Heart right ventricle (tissue), 16 donors: ENCODE measurements around the gene AGAP1. TPM values are rescaled to one million over a fixed set of nuclear protein-coding genes. Genes with fewer than 3 reads are reported as not detected.

Experiments
- ATAC-seq, 8 donors: fragments of 200-7000 bp; cut with Tn5 transposase; one replicate each; pipeline ENCODE4 v1.9.1; 2020; ENCODE audit warnings: mild to moderate bottlenecking in 8 of 8, moderate library complexity in 8 of 8, moderate number of reproducible peaks in 1 of 8
- DNase-seq, 2 donors: peaks; one replicate each; pipeline ENCODE4 v3.0.0-alpha.2; 2020
- H3K27ac ChIP-seq, 10 donors: fragments of 200-600 bp; sonication (generic) in 2 of 10; one replicate each; pipeline versions ENCODE4 v1.5.0 to v1.8.0; 2020 to 2022; ENCODE audit warnings: mild to moderate bottlenecking in 3 of 10
- H3K27me3 ChIP-seq, 7 donors: fragments of 200-600 bp; one replicate each; pipeline ENCODE4 v1.8.0; 2021 to 2022; ENCODE audit warnings: mild to moderate bottlenecking in 2 of 7
- H3K36me3 ChIP-seq, 9 donors: fragments of 200-600 bp; sonication (generic) in 1 of 9; one replicate each; pipeline versions ENCODE4 v1.5.0 to v1.8.0; 2020 to 2022; ENCODE audit warnings: mild to moderate bottlenecking in 2 of 9
- H3K4me1 ChIP-seq, 9 donors: fragments of 200-600 bp; sonication (generic) in 1 of 9; one replicate each; pipeline versions ENCODE4 v1.5.0 to v1.8.0; 2020 to 2022; ENCODE audit warnings: mild to moderate bottlenecking in 4 of 9
- H3K4me3 ChIP-seq, 10 donors: fragments of 200-600 bp; sonication (generic) in 2 of 10; one replicate each; pipeline versions ENCODE4 v1.5.0 to v1.8.0; 2020 to 2022; ENCODE audit warnings: mild to moderate bottlenecking in 7 of 10, moderate library complexity in 2 of 10
- H3K9me3 ChIP-seq, 11 donors: fragments of 200-600 bp in 10 of 11; sonication (generic) in 2 of 11; one replicate each; pipeline versions ENCODE4 v1.5.0 to v1.8.0; 2013 to 2022; ENCODE audit warnings: mild to moderate bottlenecking in 2 of 11, control low read depth in 1 of 11, moderate library complexity in 1 of 11
- WGBS, 2 donors: extraction: QIAGEN DNeasy Blood & Tissue Kit; methylation state at CpG; one replicate each; pipeline ENCODE4 v1.1.7; 2013; ENCODE audit warnings: inconsistent platforms in 1 of 2; 5-methylcytosine and 5-hydroxymethylcytosine counted together
- intact Hi-C, 10 donors: fragments of 100-400 bp; cut with DNase I; formaldehyde crosslinking; loops; one replicate each; pipeline versions ENCODE4 v1.11.1 to v1.14.2; 2022
- polyA plus RNA-seq, 2 donors: library from polyadenylated mRNA; stranded (reverse); fragments of 200-250 nt; gene quantifications; one replicate each; pipeline ENCODE4 v1.2.3, GENCODE V29; 2013
- total RNA-seq, 10 donors: library from RNA; stranded (reverse); fragmentation: NEBNext Ultra II Directional in 3 of 10; extraction: Animal tissue kit (Norgen Biotek cat#: 25700) in 3 of 10; gene quantifications; one replicate each; pipeline versions ENCODE4 v1.2.1 to v1.2.4, GENCODE V29; 2021 to 2023
- TF ChIP-seq, protein P1 (sequence below), 9 donors: fragments of 200-600 bp; sonication (generic) in 2 of 9; IDR thresholded peaks; one replicate each; pipeline versions ENCODE4 v1.5.0 to v1.8.0; 2021 to 2022; ENCODE audit warnings: antibody characterized with exemption in 9 of 9, mild to moderate bottlenecking in 5 of 9, moderate library complexity in 1 of 9
- donor health status: Arrhythmogenic right ventricular cardiomyopathy.
- donor health status: ischemic (EF 13 %, LVEDD 7.1; RV severe dilation, severe dysfunction).
- donor health status: healthy with polysubstance abuse.
- donor health status: DM: no; HTN: yes; CAD: no.
- donor health status: DM: no; HTN: no; CAD: no.
- donor health status: ischemic (EF 25% LVEDD 6.9; RV normal size, moderate dysfunction).
- donor health status: ischemic (EF 25% LVEDD 5.7; RV mildly dilated, moderate dysfunction).
- donor health status: healthy.
- donor health status: DM: yes; HTN: yes; CAD: no.
- donor health status: Ischemic cardiomyopathy.
- donor health status: ischemic (EF 35%, LVEDD 5.7; RV mildly dilated, moderate dysfunction).
- donor health status: nonischemic (EF 11% LVEDD 7.7; RV severe dilation, severe dysfunction).
- donor health status: DM: yes; HTN: yes; CAD: no.
- donor health status: PGD.
- donor health status: ischemic (EF 29% LVEDD 5.4; RV normal size, mild dysfunction).
- donor health status: nonischemic (EF 23%, LVEDD 6.1; RV moderate dilation, normal function).

Gene AGAP1
- total and polyA plus RNA-seq, 12 donors, result 3.5 to 29.2 (median 19.4) TPM

- DNase-seq, result no peak
- peak in 3 of 8 donors; percentile 59 to 68 (median 60) for ATAC-seq
- H3K9me3 ChIP-seq, result no peaks in the 10 kb centered on the region
- peak overlapping the region in 6 of 10 donors; percentile 2 to 29 (median 23) for H3K4me3 ChIP-seq
- TF ChIP-seq, protein P1, sequence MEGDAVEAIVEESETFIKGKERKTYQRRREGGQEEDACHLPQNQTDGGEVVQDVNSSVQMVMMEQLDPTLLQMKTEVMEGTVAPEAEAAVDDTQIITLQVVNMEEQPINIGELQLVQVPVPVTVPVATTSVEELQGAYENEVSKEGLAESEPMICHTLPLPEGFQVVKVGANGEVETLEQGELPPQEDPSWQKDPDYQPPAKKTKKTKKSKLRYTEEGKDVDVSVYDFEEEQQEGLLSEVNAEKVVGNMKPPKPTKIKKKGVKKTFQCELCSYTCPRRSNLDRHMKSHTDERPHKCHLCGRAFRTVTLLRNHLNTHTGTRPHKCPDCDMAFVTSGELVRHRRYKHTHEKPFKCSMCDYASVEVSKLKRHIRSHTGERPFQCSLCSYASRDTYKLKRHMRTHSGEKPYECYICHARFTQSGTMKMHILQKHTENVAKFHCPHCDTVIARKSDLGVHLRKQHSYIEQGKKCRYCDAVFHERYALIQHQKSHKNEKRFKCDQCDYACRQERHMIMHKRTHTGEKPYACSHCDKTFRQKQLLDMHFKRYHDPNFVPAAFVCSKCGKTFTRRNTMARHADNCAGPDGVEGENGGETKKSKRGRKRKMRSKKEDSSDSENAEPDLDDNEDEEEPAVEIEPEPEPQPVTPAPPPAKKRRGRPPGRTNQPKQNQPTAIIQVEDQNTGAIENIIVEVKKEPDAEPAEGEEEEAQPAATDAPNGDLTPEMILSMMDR (IDR thresholded peaks at IDR 0.05), result no peak
- H3K27ac ChIP-seq, result peak overlapping the region in 6 of 10 donors; percentile 25 to 62 (median 46)
- H3K4me1 ChIP-seq, result peaks cover 12 to 82% (median 43%) of the 10 kb centered on the region in 9 donors
- H3K36me3 ChIP-seq, result no peaks in the 10 kb centered on the region
- whole genome bisulfite sequencing, 2 donors, result 69 to 78% methylated on average over 18 of the region's 18 CpGs
- H3K27me3 ChIP-seq, result peaks cover 0 to 5% (median 0%) of the 10 kb centered on the region in 7 donors
- intact Hi-C loops, result loop anchor here in 2 of 10 donors (5.0 to 10.0 kb wide), 2 partner anchors 84 to 91 kb away; no protein-coding TSS in a partner anchor
These were observed 7.2 kb downstream of the AGAP1 start for GRCh38 chr2:235500761-235501672.

- Histone ChIP-seq H3K4me3 (peak overlapping the region in 6 of 10 donors; percentile 2 to 29 (median 23)), H3K27me3 (no peaks in the 10 kb centered on the region), H3K27ac (peak overlapping the region in 7 of 10 donors; percentile 11 to 62 (median 43)), H3K4me1 (peaks cover 10 to 77% (median 39%) of the 10 kb centered on the region in 9 donors), H3K9me3 (no peaks in the 10 kb centered on the region), H3K36me3 (no peaks in the 10 kb centered on the region)
- 30 to 36% methylated on average over 7 of the region's 7 CpGs for WGBS, 2 donors
- DNase-seq (no peak), ATAC-seq (peak in 5 of 8 donors; percentile 17 to 62 (median 40))
- TF ChIP-seq, protein P1 (IDR thresholded peaks at IDR 0.05), result no peak
- intact Hi-C loops, result loop anchor here in 2 of 10 donors (5.0 to 10.0 kb wide), 2 partner anchors 83 to 91 kb away; no protein-coding TSS in a partner anchor
These were observed 7.8 kb downstream of the AGAP1 start for GRCh38 chr2:235501673-235502031.

- Histone ChIP-seq H3K27me3 (no peaks in the 10 kb centered on the region), H3K9me3 (no peaks in the 10 kb centered on the region), H3K4me3 (peak overlapping the region in 3 of 10 donors; percentile 23 to 29 (median 28)), H3K4me1 (peaks cover 10 to 71% (median 39%) of the 10 kb centered on the region in 9 donors), H3K36me3 (peaks cover 0 to 2% (median 0%) of the 10 kb centered on the region in 9 donors), H3K27ac (peak overlapping the region in 5 of 10 donors; percentile 25 to 62 (median 48))
- DNase-seq (no peak), ATAC-seq (peak in 1 of 8 donors; percentile 21)
- TF ChIP-seq, protein P1 (IDR thresholded peaks at IDR 0.05), result no peak
- 47 to 63% methylated on average over 6 of the region's 6 CpGs for WGBS, 2 donors
- intact Hi-C loops, result loop anchor here in 2 of 10 donors (5.0 to 10.0 kb wide), 2 partner anchors 82 to 90 kb away; no protein-coding TSS in a partner anchor
These were observed 8.5 kb downstream of the AGAP1 start for GRCh38 chr2:235502336-235502735.

GRCh38 chr2:235504441-235505180, 10.8 kb downstream of the AGAP1 start:
- H3K4me1 ChIP-seq, result peaks cover 10 to 68% (median 39%) of the 10 kb centered on the region in 9 donors
- no peaks in the 10 kb centered on the region for H3K9me3 ChIP-seq
- DNase-seq (no peak), ATAC-seq (peak in 3 of 8 donors; percentile 22 to 37 (median 35))
- peak overlapping the region in 5 of 10 donors; percentile 47 to 67 (median 55) for H3K27ac ChIP-seq
- H3K4me3 ChIP-seq, result peak overlapping the region in 1 of 10 donors; percentile 17
- no peaks in the 10 kb centered on the region for H3K27me3 ChIP-seq
- TF ChIP-seq, protein P1 (IDR thresholded peaks at IDR 0.05), result peak in 1 of 9 donors; percentile 5
- intact Hi-C loops, result loop anchor here in 2 of 10 donors (5.0 to 10.0 kb wide), 2 partner anchors 80 to 88 kb away; no protein-coding TSS in a partner anchor
- H3K36me3 ChIP-seq, result peaks cover 0 to 6% (median 0%) of the 10 kb centered on the region in 9 donors
- WGBS, 2 donors, result 64 to 68% methylated on average over 12 of the region's 12 CpGs
